Stimulated activated effector memory CD8-positive, alpha-beta T cell treated with anti-CD3 and anti-CD28 coated beads, Interleukin-12 subunit alpha, Interleukin-12 subunit beta, amount 100 ng/mL, for 72 hours (primary cell): ENCODE measurements around the gene PGM2L1.
"Not testable (repeated sequence)": the region's sequence is repeated elsewhere in the genome, so short reads cannot be mapped to it uniquely, and the experiment has no call there.

Source experiments
- ATAC-seq: fragments of 150-1000 bp; cut with Tn5 transposase; 2 replicates; pipeline ENCODE4 v1.10.0; 2021
- DNase-seq, 2 donors: peaks; one replicate each; pipeline ENCODE4 v3.0.0; 2021 to 2022; ENCODE audit warnings: low spot score in 2 of 2
- H3K27ac Mint-ChIP-seq: one replicate; pipeline ENCODE4 v1.8.0; 2022; ENCODE audit warnings: mild to moderate bottlenecking, mixed read lengths
- H3K36me3 Mint-ChIP-seq: one replicate; pipeline ENCODE4 v1.8.0; 2022; ENCODE audit warnings: mild to moderate bottlenecking, mixed read lengths
- H3K4me1 Mint-ChIP-seq: one replicate; pipeline ENCODE4 v1.8.0; 2022; ENCODE audit warnings: mixed read lengths
- H3K4me3 Mint-ChIP-seq: one replicate; pipeline ENCODE4 v1.8.0; 2022; ENCODE audit warnings: mild to moderate bottlenecking, mixed read lengths
- H3K9me3 Mint-ChIP-seq: one replicate; pipeline ENCODE4 v1.8.0; 2022; ENCODE audit warnings: mixed read lengths

PGM2L1 gene

GRCh38 chr11:74417379-74417804 lies 19.2 kb upstream of the PGM2L1 start:
- no peaks in the 10 kb centered on the region for H3K4me1 Mint-ChIP-seq
- ATAC-seq: no peak
- DNase-seq: no peak
- H3K4me3 Mint-ChIP-seq: no peak overlapping the region
- no peaks in the 10 kb centered on the region for H3K36me3 Mint-ChIP-seq
- H3K27ac Mint-ChIP-seq: no peak overlapping the region
- no peaks in the 10 kb centered on the region for H3K9me3 Mint-ChIP-seq

GRCh38 chr11:74416974-74417373 lies 18.7 kb upstream of the PGM2L1 start:
- H3K9me3 Mint-ChIP-seq, H3K4me3 Mint-ChIP-seq, DNase-seq, H3K36me3 Mint-ChIP-seq, H3K27ac Mint-ChIP-seq, ATAC-seq, H3K4me1 Mint-ChIP-seq: not testable (repeated sequence)

- ATAC-seq: no peak
- DNase-seq: no peak
- Mint-ChIP-seq H3K4me3 (no peak overlapping the region), H3K4me1 (no peaks in the 10 kb centered on the region), H3K36me3 (no peaks in the 10 kb centered on the region), H3K27ac (no peak overlapping the region), H3K9me3 (no peaks in the 10 kb centered on the region)
Observed at GRCh38 chr11:74412733-74413359, 14.6 kb upstream of the PGM2L1 start.

- H3K27ac Mint-ChIP-seq: no peak overlapping the region
- ATAC-seq (no peak), DNase-seq (no peak)
- no peaks in the 10 kb centered on the region for H3K36me3 Mint-ChIP-seq
- H3K4me3 Mint-ChIP-seq: no peak overlapping the region
- no peaks in the 10 kb centered on the region for H3K4me1 Mint-ChIP-seq
- no peaks in the 10 kb centered on the region for H3K9me3 Mint-ChIP-seq
Observed at GRCh38 chr11:74412321-74412720, 14.1 kb upstream of the PGM2L1 start.

GRCh38 chr11:74409633-74410032 lies 11.4 kb upstream of the PGM2L1 start:
- no peaks in the 10 kb centered on the region for H3K36me3 Mint-ChIP-seq
- no peak overlapping the region for H3K4me3 Mint-ChIP-seq
- H3K9me3 Mint-ChIP-seq: no peaks in the 10 kb centered on the region
- no peak for ATAC-seq
- no peaks in the 10 kb centered on the region for H3K4me1 Mint-ChIP-seq
- DNase-seq: no peak
- H3K27ac Mint-ChIP-seq: no peak overlapping the region

- H3K27ac Mint-ChIP-seq: no peak overlapping the region
- H3K4me1 Mint-ChIP-seq: peaks cover 6% of the 10 kb centered on the region
- DNase-seq (no peak), ATAC-seq (no peak)
- H3K36me3 Mint-ChIP-seq: no peaks in the 10 kb centered on the region
- no peaks in the 10 kb centered on the region for H3K9me3 Mint-ChIP-seq
- H3K4me3 Mint-ChIP-seq: no peak overlapping the region
Observed at GRCh38 chr11:74403607-74404321, 5.5 kb upstream of the PGM2L1 start.

- Mint-ChIP-seq H3K36me3 (no peaks in the 10 kb centered on the region), H3K4me3 (no peak overlapping the region), H3K27ac (no peak overlapping the region), H3K9me3 (no peaks in the 10 kb centered on the region), H3K4me1 (peaks cover 13% of the 10 kb centered on the region)
- DNase-seq (no peak), ATAC-seq (no peak)
Observed at GRCh38 chr11:74400606-74401005, 2.4 kb upstream of the PGM2L1 start.

GRCh38 chr11:74397501-74398243 lies 561 bp downstream of the PGM2L1 start:
- H3K27ac Mint-ChIP-seq: peak overlapping the region; percentile 96
- H3K4me3 Mint-ChIP-seq: peak overlapping the region; percentile 82
- no peaks in the 10 kb centered on the region for H3K9me3 Mint-ChIP-seq
- DNase-seq (peak; percentile 19 to 57), ATAC-seq (peak; percentile 52)
- no peaks in the 10 kb centered on the region for H3K36me3 Mint-ChIP-seq
- peaks cover 19% of the 10 kb centered on the region for H3K4me1 Mint-ChIP-seq

GRCh38 chr11:74392256-74392655 lies 6.0 kb downstream of the PGM2L1 start:
- Mint-ChIP-seq H3K4me3 (no peak overlapping the region), H3K36me3 (no peaks in the 10 kb centered on the region), H3K4me1 (peaks cover 28% of the 10 kb centered on the region)

GRCh38 chr11:74391193-74391592 lies 7.0 kb downstream of the PGM2L1 start:
- peaks cover 26% of the 10 kb centered on the region for H3K4me1 Mint-ChIP-seq
- no peak overlapping the region for H3K4me3 Mint-ChIP-seq

More at GRCh38 chr11:74392256-74392655, 6.0 kb downstream of the PGM2L1 start:
- H3K9me3 Mint-ChIP-seq: no peaks in the 10 kb centered on the region
- DNase-seq: no peak
- no peak for ATAC-seq
- H3K27ac Mint-ChIP-seq: no peak overlapping the region

GRCh38 chr11:74390697-74391096 lies 7.5 kb downstream of the PGM2L1 start:
- Mint-ChIP-seq H3K4me3 (no peak overlapping the region), H3K9me3 (no peaks in the 10 kb centered on the region), H3K4me1 (peaks cover 26% of the 10 kb centered on the region), H3K27ac (no peak overlapping the region), H3K36me3 (no peaks in the 10 kb centered on the region)
- ATAC-seq (peak; percentile 85), DNase-seq (no peak)

More at GRCh38 chr11:74391193-74391592, 7.0 kb downstream of the PGM2L1 start:
- Mint-ChIP-seq H3K9me3 (no peaks in the 10 kb centered on the region), H3K36me3 (no peaks in the 10 kb centered on the region), H3K27ac (no peak overlapping the region)
- ATAC-seq (no peak), DNase-seq (no peak)

GRCh38 chr11:74388678-74389327 lies 9.4 kb downstream of the PGM2L1 start:
- no peak overlapping the region for H3K4me3 Mint-ChIP-seq
- H3K36me3 Mint-ChIP-seq: no peaks in the 10 kb centered on the region
- H3K27ac Mint-ChIP-seq: no peak overlapping the region
- DNase-seq: peak; percentile 42 to 71
- peaks cover 25% of the 10 kb centered on the region for H3K4me1 Mint-ChIP-seq
- peak; percentile 95 for ATAC-seq
- H3K9me3 Mint-ChIP-seq: no peaks in the 10 kb centered on the region

- no peak overlapping the region for H3K4me3 Mint-ChIP-seq
- no peaks in the 10 kb centered on the region for H3K9me3 Mint-ChIP-seq
- no peak overlapping the region for H3K27ac Mint-ChIP-seq
- DNase-seq: no peak
- peaks cover 5% of the 10 kb centered on the region for H3K4me1 Mint-ChIP-seq
- ATAC-seq: no peak
- H3K36me3 Mint-ChIP-seq: no peaks in the 10 kb centered on the region
Observed at GRCh38 chr11:74384641-74385040, 13.6 kb downstream of the PGM2L1 start.

GRCh38 chr11:74380746-74381439 lies 17.3 kb downstream of the PGM2L1 start:
- Mint-ChIP-seq H3K27ac (no peak overlapping the region), H3K36me3 (no peaks in the 10 kb centered on the region), H3K9me3 (no peaks in the 10 kb centered on the region), H3K4me1 (no peaks in the 10 kb centered on the region), H3K4me3 (no peak overlapping the region)
- DNase-seq (no peak), ATAC-seq (no peak)

GRCh38 chr11:74377689-74378088 lies 20.5 kb downstream of the PGM2L1 start:
- no peak for ATAC-seq
- Mint-ChIP-seq H3K9me3 (no peaks in the 10 kb centered on the region), H3K36me3 (peaks cover 10% of the 10 kb centered on the region), H3K27ac (no peak overlapping the region), H3K4me3 (no peak overlapping the region), H3K4me1 (no peaks in the 10 kb centered on the region)
- no peak for DNase-seq
